Activated T-cell treated with anti-CD3 and anti-CD28 coated beads for 1 hour (primary cell): Measurements from ENCODE around the gene ERMARD.

ENCODE experiments used
- DNase-seq: peaks from one replicate; pipeline ENCODE4 v3.0.0-alpha.2; 2020; ENCODE audit warnings: low read depth

ERMARD gene

DNA sequence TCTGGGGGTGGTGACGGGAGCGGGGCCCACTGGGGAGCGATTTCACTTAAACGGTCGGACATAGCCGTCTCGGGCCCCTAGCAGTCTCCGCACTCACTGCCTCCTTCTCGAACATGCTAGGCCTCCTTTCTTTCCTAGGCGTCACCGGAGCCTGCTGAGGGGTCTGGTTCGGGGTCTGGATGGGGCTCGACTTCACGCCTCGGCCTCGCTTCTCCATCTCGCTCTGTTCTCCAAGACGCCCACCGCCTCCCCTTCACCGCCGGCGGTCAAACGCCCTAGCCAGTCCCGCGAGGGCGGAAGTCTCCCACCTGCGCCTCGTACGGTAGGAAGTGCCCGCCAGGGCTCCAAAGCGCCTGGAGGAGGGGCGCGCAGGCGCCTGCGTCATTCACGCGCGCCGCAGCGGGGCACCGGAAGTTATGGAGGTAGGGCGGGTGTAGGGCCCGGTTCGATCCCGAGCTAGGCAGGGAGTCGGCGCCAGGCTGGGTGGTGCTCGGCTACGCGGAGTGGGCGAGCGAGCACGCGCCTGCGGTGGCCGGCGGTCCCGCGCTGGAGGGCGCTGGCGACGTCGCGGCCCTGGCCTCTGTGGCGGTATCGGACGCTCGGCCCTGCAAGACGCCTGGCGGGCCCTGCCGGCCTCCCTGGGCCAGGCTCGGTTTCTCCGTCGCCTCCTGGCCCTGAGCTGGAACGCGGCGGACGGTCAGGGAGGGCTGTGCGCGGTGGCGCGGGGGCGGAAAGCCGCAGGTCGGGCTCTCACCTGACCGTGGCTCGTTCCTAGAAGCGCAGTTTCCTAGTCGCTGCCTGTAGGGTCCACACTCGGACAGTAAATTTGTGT, at the start of gene ERMARD, which contains the start of gene DYNLT2:
ERMARD (plus strand) TSS at position 381 of the 832 bp plus-strand sequence; CDS start at position 417, 36 bp downstream.
DYNLT2 (minus strand) TSS at position 331 of the 832 bp plus-strand sequence; CDS start at position 217, 114 bp downstream.
- DNase-seq = peak; percentile 89

DNA sequence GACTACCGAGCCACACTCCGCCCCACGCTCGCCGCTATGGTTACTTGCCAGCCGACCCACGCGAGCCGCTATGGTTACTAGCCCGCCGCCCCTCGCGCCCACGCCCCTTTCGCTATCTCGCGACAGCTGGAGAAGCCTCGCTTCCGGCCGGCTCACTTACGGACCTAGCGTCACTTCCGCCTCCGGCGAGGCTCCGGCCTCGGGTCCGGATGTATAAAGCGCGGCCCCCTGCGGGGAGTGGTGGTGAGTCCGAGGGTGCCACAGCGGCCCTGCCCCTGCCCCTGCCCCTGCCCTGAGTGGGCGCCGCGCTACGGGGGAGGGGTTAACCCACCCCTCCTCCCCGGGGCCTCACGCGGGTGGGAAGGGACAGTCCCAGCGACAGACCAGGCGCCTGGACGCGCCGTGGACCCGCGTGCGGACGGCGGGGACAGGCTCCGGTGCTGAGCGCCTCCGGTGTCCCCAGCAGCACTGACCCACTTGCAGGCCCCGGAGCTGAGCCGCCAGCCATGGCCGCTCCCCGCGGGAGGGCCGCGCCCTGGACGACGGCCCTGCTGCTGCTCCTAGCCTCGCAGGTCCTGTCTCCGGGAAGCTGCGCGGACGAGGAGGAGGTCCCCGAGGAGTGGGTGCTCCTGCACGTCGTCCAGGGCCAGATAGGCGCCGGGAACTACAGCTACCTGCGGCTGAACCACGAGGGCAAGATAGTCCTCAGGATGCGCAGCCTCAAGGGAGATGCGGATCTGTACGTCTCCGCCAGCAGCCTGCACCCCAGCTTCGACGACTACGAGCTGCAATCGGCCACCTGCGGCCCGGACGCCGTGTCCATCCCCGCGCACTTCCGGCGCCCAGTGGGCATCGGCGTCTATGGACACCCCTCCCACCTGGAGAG, 49.2 kb upstream of the ERMARD start, which contains the start of the genes C6orf120 and WDR27:
C6orf120 (plus strand) TSS at position 173 of the 886 bp plus-strand sequence; CDS start at position 507, 334 bp downstream.
WDR27 (minus strand) TSS at position 76 of the 886 bp plus-strand sequence. CDS start 13,024 bp downstream, outside the sequence.
- peak; percentile 93 for DNase-seq

DNA sequence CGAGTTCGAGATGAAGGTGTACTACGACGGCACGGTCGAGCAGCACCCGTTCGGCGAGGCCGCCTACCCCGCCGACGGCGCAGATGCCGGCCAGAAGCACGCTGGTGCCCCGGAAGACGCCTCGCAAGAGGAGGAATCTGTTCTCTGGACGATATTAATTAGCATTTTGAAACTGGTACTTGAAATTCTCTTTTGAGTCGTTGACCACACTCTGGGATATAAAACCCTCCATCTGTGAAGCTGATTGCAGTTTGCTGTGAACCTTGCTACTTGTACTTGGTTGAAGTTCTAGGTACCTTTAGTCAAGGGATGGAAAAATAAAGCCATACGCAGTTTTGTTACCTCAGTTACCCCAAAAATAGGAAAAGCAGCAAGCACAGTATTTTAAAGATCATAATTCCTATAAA, 48.6 kb upstream of the ERMARD start:
- no peak for DNase-seq

DNA sequence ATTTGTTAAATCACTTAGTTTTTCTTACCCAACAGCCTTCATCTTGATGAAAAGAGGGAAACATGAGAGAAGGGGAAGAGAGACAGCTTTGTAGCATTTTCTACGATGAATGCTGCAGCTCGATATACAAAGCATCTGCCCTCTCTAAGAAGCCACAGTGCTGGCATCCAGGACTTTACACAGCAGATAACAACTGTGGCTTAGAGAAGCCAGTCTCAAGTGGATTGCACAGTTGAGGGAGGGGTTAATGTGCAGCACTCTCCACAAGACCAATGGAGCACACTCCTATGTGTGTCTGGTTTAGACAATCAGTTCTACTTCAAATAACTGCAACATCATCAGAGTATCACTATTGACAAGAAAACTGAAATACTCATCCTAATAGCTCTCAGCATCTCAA, 43.6 kb upstream of the ERMARD start:
- DNase-seq = no peak

DNA sequence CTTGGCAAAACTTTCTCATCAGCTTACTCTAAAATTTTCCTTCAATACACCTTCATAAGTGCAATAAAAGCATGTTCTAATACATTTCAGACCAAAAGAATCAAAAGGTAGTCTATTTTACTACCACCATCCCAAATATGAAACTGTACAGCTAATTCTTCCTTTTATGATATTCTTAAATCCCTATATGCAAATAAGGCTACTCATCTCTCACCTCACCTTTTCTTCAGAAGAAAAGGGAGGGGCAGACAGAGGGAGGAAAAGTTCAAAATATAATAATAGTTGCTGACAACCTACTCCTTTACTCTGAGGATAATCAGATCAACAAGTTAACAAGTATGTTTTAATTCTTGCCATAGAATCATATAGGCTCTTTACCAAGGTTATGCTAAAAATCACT, 42.1 kb upstream of the ERMARD start:
- no peak for DNase-seq

DNA sequence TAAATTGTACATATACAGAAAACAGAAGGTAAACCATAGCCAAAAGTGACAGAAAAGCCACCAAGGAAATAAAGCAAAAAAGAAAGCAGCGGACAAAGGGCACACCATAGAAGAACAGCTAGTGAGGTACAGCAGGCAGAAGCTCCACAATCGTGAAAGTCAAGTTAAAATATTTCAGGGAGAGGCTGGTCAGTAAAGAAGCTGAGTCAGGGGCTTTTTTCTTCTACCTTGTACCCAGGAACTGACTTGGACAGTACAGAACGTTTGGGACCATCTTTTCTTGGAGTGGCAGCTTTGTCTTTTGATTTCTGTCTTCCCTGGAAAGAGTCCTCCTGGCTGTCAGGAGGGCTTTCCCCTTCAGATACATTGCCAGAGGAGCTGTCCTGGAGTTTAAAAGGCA, 41.4 kb upstream of the ERMARD start:
- DNase-seq = no peak

DNA sequence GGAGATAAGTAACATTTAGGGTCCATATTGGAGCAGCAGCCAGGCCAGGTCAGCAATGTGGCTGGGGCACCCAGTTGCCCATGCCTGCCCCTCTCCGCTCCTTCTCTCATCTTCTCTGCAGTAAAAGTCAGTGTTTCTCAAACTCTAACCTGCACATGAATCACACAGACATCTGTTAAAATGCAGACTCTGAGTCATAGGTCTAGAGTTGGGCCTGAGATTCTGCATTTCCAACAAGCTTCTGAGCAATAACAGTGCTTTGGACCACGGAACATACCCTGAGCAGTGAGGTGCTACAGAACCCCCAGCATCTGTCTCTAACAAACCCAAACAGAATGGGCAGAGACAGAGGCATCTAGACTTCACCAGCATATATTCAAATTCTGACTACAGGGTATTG, 37.2 kb upstream of the ERMARD start:
- no peak for DNase-seq

DNA sequence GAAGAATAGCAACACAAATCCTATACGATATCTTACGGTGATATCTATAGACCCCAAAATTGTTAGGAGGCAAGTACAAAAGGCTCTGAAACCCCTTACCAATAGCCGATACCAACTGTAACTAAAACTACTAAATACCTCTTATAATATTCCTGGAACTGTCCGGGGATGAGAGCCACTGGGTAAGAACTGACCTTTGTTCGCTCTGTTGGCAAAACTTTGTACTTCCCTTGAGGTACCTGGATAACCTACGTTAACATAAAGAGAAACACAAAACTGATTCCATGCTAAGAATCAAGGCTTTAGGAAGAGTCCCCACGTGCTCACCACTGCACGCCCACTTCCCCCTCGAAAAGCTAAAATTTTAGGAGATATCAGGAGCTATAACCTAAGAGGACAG, 36.8 kb upstream of the ERMARD start:
- no peak for DNase-seq

DNA sequence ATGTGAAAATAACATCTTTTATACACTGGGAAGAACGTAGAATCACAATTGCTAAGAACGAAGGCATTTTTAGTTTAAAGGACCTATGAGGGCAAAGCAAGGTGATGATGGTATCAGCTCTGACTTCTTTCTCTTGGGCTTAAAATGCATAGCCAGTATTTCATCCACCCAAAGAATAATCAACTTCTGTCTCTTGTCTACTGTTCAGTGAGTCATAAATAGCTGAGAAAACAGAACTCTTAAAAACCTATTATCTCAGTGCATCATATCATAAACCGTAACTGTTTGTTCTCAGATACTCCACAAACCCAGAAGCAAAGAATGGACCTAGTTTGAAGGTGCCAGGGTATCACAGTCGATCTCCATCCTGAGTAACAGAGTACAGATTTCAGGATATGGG, 32.3 kb upstream of the ERMARD start:
- no peak for DNase-seq

DNA sequence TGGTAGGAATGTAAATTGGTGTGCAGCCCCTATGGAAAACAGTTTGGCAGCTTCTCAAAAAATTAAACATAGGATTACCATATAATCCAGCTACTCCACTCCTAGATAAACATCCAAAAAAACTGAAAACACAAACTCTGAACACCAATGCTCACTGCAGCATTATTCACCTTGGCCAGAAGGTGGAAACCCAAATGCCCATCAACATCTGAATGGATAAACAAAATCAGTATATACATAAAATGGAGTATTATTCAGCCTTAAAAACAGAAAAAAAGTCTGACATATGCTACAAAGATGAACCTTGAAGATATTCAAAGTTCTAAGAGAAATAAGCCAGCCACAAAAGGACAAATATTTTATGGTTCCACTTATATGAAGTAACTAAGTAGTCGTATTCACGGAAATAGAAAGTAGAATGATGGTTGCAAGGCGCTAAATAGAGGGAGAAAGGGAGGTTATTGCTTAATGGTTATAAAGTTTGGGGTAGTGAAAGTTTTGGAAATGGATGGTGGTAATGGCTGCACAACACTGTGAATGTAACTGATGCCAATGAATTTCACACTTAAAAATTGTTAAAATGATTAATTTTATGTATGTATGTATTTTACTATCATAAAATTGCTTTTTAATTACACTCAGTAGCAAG, 31.1 kb upstream of the ERMARD start:
- no peak for DNase-seq

DNA sequence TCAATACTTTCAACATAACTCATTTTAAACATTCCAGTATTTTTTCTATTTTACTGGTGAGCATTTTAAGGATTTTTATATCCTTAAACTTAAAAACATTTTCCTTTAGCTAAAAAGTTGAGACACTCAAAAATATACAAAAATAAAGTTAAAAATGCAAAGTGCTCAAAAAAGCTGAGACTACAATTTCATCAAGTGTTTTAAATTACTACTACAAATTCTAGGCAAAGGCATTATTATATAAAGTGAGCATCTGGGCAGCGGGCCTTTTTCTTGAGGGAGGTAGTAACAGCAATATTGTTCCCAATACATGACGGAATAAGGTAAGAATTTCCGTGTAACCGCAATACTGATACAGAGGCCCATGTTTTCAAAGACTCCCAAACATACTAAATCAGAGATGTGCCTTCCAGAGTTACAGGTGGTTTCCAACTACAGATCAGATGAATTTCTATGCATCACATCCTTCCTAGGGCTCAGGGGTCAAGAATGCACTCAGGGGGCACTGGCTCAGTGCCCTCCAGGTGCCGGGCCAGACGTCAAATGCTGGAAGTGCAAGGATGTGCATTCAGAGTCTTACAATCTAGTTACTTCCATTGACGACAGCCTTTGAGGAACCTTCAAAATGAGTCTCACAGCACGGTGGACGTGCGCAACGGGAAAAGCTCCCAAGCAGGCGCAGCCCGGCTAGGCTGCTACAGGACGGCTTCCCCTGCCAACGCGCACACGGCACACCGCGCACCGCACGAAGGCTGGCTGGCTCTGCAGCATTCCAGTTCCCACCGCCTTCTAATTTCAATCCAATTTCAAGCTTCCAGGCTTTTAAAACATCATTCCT, 28.8 kb upstream of the ERMARD start:
- peak; percentile 16 for DNase-seq

DNA sequence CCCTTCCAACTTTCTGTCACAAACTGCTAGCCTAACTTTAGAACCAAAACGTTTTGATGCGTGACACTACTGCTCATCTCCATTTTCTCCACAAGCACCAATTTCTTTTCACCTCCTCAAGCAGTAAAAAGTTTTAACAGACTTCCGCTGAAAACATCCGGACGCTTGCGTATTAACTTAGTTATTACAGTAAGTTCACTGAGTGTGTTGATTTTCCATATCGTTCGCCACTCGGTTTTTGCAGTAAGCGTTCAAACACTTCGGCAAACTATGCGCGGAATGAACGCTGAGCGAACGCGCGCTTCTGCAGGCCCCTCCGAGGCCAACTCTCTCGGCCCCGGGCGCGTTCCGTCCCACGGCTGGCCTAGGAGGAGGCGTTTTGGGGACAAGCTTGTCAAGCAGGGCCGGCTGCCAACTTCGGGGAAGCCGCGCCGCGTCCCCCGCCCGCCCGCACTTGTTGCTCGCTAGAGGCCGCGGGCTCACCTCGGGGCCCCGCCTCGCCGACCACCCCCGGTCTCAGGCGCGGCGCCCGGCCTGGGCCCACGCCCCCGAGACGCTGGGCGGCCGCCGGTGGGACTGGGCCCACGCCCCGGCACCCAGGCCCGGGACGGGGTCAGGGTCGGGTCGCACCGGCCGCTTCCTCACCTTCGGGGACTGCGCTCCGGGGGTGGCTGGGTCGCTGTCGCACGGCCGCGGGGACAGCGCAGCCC, 28.1 kb upstream of the ERMARD start:
- peak; percentile 53 for DNase-seq

DNA sequence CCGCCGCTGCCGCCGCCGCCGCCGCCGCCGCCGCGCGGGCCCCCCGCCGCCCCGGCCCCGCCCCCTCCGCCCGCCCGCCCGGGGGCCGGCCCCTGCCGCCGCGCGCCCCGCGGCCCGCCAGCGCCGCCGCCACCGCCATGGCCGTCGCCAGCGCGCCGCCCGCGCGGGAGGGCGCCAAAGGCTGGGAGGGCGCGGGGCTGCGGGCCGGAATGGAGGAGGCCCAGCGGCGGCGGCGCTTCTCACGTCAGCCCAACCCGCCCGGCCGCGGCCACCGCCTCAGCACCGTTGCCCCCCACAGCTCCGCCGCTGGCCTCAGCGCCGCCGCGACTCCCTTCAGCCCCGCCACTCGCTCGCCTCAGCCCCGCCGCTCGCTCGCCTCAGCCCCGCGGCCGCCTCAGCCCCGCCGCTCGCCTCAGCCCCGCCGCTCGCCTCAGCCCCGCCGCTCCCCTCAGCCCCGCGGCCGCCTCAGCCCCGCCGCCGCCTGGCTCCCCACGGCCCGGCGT, 27.4 kb upstream of the ERMARD start:
- peak; percentile 29 for DNase-seq

DNA sequence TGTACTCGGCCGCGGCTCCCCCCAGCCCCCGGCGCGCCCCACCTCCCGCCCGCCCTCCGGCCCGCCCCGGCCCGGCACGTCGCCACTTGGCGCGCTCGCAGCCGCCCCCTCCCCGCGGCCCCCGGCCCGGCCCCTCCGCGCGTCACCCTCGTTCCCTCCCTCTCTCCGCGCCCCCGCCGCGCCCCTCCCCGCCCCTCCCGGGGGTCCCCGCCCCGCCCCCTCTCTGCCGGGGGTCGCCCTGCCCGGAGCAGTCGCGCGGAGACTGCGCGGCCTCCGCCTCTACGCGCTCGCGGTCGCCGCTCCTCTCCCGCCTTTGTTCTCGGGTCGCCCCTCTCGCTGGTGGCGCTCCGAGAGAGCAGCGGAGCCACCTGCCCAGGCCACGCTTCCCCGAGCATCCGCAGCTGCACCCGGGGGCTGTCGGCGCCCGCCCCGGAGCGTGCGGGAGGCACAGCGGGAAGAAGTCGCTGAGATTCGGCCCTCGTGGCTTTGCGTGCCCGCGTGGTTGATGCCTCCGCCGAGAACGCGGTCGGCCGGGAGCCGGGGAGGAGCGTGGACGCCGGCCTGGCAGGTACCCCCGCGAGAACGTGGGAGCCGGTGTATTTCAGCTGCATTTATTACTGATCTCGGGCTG, 26.8 kb upstream of the ERMARD start, which contains the start of gene PHF10:
PHF10 (minus strand) TSS at position 7 of the 631 bp plus-strand sequence. CDS start 569 bp downstream, outside the sequence.
- DNase-seq = peak; percentile 54

DNA sequence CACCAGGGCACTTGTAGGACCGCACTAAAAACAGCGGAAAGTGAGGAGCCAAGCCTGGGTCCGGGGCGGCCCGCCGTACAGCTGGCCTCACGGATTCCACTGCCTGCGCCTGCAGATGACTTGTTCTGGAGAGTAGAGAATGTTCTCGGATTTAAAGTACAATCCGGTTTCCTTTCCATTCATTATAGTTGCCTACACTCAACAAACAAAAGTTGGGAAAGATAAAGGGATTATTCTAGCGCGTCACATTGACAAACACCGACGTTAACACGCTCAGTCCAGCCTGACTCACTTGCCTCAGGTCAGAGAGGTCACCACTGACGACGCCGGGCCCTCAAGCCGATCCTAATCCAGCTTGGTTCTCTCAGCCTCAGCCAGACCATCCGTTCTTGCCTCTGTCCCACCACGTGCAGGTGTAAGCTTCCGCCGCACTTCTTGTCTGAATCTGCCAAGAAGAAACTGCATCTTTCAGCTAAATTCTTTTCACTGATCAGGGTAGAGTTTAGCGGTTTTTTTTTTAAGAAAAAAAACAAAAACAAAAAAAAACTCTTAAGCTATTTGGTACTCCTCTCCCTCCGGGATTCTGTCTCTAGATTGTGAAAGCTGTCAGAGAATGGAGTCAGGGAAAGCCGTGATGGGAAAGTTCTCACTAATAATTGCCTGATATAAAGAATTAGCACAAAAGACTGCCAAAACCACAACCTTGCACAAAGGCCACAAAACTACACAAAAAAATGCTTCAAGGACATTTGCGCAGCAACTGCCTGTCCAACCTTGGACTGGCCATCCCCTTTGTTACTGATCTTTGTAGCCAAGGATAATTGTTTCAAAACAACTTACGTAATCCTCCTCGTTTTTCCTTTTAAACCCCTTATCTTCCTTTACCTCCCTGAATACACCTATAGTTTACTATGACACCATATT, 26.0 kb upstream of the ERMARD start:
- DNase-seq = no peak

DNA sequence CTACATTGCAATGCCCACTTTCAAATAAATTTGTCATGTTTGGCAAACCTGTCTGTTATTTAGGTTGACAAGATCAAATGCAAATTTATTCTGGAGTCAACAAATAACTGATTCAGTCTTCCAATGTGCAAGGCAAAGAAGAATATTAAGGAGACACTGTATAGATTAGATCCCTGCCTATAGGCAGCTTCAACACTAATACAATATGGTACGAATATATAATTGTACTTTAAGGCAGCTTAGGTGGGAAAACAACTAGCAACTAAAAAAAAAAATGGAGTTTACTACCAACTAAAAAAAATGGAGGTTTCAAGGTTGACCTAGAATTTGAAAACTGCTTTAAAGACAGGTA, 25.4 kb upstream of the ERMARD start:
- DNase-seq = no peak

DNA sequence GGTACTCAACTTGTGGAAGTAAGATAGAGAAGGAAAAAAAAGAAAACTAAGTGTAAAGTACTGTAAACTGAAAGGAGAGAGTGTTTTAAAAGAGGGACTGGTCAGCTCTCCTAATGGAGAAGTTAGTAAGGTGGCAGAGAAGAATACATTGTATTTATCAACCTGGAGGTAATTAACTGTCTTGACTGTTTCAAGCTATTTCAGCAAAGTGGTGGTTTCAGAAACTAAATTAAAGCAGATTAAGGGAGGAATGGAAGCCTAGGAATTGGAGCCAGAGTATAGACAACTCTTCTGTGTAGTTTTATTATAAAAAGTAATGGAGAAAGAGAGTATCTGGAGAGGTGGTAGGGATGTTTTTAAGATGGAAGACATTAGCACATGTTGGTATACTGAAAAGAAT, 24.5 kb upstream of the ERMARD start:
- DNase-seq = no peak

DNA sequence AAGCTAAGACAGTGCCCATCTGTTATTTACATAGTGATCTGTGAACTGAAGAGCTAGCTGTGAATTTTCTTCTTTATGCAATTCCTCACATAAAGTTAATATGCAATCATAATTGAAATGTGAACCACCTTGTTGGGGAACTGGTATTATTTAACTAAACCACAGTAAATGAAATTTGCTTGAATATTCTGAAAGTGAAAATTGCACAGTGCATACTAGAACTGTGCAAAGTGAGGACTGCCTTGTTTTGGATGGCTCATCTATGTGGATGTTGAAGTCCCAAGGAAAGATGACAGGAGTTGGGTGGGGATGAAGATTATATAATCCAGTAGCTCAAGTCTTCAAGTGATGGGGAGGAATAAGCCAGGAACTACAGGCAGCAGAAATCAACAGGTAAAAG, 21.5 kb upstream of the ERMARD start:
- DNase-seq = no peak
